ENCODE results near the gene CDS1.

GRCh38 chr4:84684361-84684760 lies 101.4 kb downstream of the CDS1 start:
- TF ChIP-seq POLR2AphosphoS5 (IDR thresholded peaks at IDR 0.05; ENCODE audit: low read depth) = no peak
- no peak for TF ChIP-seq EZH2phosphoT487 (IDR thresholded peaks at IDR 0.05; ENCODE audit: unreplicated experiment)
- TF ChIP-seq CTCF (conservative IDR thresholded peaks at IDR 0.05; ENCODE audit: low read depth in 2 of 2) = no peak
- no peak for TF ChIP-seq EZH2 (IDR thresholded peaks at IDR 0.05; ENCODE audit: low read depth, unreplicated experiment)
- TF ChIP-seq JUNB (IDR thresholded peaks at IDR 0.05; ENCODE audit: unreplicated experiment) = no peak
- TF ChIP-seq REST (IDR thresholded peaks at IDR 0.05; ENCODE audit: unreplicated experiment) = no peak
